Adipose tissue (tissue), 3 donors: ENCODE results near the gene MUC4. TPM values are rescaled to one million over a fixed set of nuclear protein-coding genes. Genes with fewer than 3 reads are reported as not detected.

ENCODE experiments used
- H3K27ac ChIP-seq: one replicate; pipeline ENCODE4 v1.5.1; 2013; ENCODE audit warnings: low read depth, low read length
- WGBS, 3 donors: extraction: QIAGEN DNeasy Blood & Tissue Kit; methylation state at CpG; one replicate each; pipeline ENCODE4 v1.1.7; 2013; 5-methylcytosine and 5-hydroxymethylcytosine counted together
- polyA plus RNA-seq, 3 donors: library from polyadenylated mRNA; stranded (reverse); fragments of 200-250 nt; gene quantifications; one replicate each; pipeline ENCODE4 v1.2.3, GENCODE V29; 2013
- donor health status: healthy with polysubstance abuse.
- donor health status: Bipolar disorder and iron deficiency.
- donor health status: healthy.

Gene MUC4, protein sequence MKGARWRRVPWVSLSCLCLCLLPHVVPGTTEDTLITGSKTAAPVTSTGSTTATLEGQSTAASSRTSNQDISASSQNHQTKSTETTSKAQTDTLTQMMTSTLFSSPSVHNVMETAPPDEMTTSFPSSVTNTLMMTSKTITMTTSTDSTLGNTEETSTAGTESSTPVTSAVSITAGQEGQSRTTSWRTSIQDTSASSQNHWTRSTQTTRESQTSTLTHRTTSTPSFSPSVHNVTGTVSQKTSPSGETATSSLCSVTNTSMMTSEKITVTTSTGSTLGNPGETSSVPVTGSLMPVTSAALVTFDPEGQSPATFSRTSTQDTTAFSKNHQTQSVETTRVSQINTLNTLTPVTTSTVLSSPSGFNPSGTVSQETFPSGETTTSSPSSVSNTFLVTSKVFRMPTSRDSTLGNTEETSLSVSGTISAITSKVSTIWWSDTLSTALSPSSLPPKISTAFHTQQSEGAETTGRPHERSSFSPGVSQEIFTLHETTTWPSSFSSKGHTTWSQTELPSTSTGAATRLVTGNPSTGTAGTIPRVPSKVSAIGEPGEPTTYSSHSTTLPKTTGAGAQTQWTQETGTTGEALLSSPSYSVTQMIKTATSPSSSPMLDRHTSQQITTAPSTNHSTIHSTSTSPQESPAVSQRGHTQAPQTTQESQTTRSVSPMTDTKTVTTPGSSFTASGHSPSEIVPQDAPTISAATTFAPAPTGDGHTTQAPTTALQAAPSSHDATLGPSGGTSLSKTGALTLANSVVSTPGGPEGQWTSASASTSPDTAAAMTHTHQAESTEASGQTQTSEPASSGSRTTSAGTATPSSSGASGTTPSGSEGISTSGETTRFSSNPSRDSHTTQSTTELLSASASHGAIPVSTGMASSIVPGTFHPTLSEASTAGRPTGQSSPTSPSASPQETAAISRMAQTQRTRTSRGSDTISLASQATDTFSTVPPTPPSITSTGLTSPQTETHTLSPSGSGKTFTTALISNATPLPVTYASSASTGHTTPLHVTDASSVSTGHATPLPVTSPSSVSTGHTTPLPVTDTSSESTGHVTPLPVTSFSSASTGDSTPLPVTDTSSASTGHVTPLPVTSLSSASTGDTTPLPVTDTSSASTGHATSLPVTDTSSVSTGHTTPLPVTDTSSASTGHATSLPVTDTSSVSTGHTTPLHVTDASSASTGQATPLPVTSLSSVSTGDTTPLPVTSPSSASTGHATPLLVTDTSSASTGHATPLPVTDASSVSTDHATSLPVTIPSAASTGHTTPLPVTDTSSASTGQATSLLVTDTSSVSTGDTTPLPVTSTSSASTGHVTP (N-terminal part only)
- polyA plus RNA-seq, result under 1 TPM; 0.07 to 0.56 (median 0.13) TPM

DNA sequence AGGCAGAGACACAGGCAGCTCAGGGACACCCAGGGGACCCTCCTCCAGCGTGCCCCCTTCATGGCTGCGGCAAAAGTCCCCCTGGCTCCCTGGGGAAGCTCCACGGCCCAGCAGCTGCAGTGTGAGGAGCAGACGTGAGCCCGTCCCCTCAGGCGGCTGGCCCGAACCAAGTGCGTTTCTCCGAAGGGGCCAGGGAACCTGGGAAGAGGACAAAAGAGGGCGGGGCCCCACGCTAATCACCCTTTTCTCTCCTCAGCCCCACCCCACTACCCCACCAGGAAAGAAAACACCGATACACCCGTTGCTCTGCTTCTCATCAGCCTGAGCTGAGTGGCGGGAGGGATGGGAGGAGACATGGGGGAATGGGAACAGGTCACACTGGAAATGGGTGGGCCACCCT lies at the start of gene MUC4:
TSS of gene MUC4 (minus strand) at position 174 of the 400 bp plus-strand sequence. CDS start at position 62, 112 bp downstream.
- 17 to 43% (median 26%) methylated on average over 12 to 14 of the region's 14 CpGs for WGBS, 3 donors

DNA sequence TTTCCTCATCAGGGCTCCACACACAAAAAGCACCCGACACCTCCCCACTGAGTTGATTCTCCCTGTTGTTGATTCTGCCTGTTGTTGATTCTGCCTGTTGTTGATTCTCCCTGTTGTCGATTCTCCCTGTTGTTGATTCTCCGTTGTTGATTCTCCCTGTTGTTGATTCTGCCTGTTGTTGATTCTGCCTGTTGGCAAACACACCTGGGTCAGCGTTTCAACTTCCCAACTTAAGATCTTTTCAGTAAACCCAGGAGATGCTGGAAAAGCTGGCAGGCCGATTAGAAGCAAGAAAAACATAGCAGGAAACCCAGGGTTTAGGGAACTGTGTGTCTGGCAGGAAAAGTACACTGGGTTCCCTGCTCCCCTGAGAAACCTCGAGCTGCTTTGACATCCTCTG lies 48.7 kb upstream of the MUC4 start:
- WGBS, 3 donors, result 41 to 64% (median 58%) methylated on average over 6 of the region's 6 CpGs
- no peak overlapping the region for H3K27ac ChIP-seq

More for the DNA sequence above, at the start of gene MUC4:
- no peak within 1 kb of the TSS for H3K27ac ChIP-seq

DNA sequence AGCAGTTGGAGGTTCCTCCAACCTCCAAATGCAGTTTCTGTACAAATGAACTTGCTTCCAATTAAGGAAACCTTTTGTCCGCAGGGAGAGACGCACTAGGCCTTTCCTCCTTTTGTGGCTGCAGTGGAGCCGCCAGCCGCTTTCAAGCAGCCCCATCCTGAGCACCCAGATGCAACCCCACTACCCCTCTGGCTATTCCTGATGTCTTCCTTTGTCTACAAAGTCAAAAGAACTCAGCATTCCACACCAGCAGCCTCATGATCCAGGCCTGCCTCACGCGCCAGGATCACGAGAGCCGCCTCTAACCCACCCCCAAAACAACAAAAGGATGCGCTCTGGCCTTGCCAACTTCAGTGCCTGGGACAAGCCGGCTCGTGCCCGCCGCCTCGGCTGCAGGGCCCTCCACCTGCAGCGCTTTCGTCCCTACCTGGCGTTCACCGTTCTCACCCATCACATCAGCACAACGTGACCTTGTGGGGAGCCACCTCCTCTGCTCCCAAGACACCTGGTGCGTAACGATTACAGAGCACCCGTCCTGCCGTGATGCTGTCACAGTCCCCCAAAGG lies 48.2 kb upstream of the MUC4 start:
- 74 to 85% (median 82%) methylated on average over 23 of the region's 23 CpGs for WGBS, 3 donors

DNA sequence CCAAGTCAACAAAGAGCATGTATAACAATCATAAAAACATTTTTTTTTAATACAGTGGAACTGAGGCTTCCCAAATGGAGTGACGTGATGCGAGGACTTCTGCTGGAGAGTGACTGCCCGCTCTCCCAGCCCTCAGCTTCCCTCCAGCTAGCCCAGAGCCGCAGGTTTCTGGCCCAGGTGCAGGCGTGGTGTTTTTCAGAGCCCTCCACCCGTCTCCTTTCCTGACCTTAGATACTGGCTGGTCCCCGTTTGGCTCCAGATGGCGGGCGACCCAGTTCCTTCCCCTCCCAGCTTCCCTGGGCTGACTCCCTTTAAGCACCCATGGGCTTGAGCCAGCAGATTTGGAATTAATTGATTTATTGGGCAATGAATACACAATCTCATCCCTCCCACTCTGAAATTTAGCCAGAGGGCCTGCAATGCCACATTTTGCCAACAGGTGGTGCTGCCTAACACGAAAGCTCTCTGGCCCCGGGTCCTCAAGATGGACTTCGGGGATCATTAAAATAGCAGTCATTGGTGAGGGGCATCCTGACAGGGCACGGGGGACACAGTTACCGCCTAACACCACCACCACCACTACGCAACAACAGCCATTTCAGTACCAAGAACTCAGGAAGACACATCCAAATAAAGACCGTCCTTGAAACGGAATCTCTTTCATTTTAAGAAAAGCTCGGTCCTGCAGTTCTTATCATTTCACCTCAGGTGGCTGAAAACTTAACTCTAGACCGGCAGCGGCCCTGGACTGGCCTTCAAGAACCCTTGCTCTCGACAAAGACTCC lies 47.5 kb upstream of the MUC4 start:
- WGBS, 3 donors, result 8 to 14% (median 10%) methylated on average over 21 of the region's 21 CpGs
- no peak overlapping the region for H3K27ac ChIP-seq

More for the DNA sequence above, 48.2 kb upstream of the MUC4 start:
- no peak overlapping the region for H3K27ac ChIP-seq

DNA sequence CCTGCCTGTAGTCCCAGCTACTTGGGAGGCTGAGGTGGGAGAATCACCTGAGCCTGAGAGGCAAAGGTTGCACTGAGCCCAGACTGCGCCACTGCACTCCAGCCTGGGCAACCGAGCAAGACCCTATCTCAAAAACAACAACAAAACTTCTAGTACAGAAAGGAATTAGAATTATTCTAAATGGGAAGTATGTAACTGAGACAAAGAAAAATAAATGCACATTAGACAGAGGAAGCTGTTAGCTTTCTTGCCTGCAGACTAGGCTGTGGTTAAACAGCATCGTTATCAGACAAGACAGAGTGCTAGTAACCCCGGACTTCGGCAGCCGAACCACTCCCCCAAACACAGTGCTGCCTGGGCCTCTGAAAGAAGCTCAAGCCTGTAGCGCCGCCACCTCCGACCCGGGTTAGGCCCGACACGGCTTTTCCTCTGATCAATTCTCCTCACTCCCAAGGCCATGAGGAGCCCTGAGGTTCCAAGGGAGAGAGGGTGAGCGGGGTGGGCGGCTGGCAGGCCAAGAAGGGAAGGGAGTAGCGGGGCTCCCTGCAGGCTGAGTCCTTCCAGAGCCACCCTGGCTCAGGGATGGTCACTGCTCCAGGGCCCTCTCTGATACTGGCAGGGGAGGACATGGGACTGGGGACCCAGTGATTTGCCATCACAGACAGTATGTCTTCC lies 44.8 kb upstream of the MUC4 start:
- WGBS, 3 donors, result 51 to 78% (median 57%) methylated on average over 14 to 15 of the region's 15 CpGs
- H3K27ac ChIP-seq, result no peak overlapping the region

DNA sequence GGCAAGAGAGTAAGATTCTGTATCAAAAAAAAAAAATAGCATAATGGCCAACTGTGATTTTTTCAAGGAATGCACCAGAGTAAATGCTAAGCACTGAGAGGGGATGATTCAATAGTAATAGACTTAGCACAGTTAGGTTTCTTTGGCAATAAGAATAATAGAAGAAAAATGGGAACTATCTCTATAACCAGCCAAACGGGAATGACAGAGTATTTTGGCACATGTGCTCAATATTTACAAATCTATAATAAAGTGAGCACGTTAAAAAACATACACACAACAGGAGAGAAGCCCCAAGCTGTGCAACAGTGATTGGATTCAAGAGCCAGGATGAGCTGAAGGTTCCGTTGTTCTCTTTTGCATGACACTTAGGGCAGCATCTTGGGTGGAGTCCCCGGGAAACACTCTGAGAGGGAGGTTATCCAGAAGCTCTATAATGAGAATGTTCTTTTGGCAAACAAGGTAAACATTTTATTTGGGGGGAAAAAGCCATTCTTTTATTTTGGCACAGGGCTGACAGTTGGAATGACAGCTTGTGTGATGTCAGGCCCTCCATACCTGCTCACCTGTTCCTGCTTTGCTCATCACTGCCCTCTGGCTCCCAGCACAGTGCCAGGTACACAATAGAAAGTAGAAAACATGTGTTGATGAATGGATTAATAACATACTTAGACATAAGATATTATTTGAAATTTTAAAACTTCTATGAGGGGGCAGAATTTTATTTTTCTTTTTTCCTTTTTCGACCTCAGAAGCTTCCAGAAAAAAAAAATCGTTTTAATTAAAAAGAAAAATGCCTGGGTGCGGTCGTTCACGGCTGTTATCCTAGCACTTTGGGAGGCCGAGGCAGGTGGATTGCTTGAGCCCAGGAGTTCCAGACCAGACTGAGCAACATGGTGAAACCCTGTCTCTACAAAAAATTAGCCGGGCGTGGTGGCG lies 44.0 kb upstream of the MUC4 start:
- 75 to 79% (median 79%) methylated on average over 13 of the region's 13 CpGs for WGBS, 3 donors
- no peak overlapping the region for H3K27ac ChIP-seq

DNA sequence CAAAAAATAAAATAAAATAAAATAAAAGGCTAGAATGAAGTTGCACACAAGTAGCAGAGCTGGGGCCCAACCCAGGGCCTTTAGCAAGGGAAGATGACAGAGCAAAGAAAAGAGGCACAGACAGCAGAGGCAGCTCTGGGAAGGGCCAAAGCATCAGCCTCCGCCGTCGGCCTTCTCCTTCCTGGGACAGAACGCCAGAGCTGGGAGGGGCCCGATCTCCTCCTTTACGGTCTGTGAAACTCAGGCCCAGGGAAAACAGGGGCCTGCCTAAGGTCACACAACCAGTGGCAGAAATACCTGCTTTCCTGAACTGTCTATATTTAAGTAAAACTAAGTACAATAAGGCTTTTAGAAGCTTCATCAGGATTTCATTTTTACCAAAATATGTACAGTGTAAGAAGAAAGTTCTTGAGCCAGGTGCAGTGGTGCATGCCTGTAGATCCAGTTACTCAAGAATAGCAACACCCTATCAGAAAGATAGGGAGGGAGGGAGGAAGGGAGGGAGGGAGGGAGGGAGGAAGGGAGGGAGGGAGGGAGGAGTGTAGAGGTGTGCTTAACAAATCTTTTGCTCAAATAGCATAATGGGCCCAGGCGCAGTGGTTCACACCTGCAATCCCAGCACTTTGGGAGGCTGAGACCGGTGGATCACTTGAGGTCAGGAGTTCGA lies 43.0 kb upstream of the MUC4 start:
- no peak overlapping the region for H3K27ac ChIP-seq
- WGBS, 3 donors, result 54 to 68% (median 68%) methylated on average over 9 of the region's 9 CpGs

DNA sequence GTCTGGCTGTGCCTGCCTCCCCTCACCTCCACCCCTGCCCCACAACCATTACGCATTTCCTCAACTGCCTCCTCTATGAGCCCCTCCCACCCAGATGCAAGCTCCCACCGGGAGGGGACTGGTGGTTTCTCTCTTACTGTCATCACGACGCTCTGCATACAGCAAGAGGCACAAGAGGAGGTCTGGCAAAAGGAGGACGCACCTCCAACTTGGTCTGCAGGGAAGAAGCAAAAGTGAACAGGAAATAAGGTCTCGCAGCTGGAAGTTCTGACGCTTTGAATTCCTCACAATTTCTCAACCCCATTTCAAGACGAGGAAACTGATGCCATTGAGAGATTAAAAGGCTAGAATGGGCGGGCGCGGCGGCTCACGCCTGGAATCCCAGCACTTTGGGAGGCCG lies 42.3 kb upstream of the MUC4 start:
- no peak overlapping the region for H3K27ac ChIP-seq
- 64 to 89% (median 70%) methylated on average over 14 of the region's 14 CpGs for WGBS, 3 donors

DNA sequence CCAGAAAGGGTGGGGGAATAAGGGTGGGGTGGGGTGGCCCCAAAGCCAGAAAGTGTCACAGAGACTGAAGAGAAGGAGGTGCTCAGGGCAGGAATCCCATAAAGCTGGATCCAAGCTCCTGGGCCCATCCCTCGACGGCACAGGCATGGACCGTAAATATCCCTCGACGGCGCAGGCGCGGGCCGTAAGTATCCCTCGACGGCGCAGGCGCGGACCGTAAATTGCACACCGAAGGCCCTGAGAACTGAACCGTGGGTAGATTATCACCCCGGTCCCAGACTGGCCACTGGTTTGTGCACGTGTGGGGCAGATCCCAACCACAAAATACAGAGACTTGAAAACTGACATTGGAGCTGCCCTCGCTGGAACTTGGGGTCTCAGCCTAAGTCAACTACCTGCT lies 41.3 kb upstream of the MUC4 start:
- no peak overlapping the region for H3K27ac ChIP-seq
- WGBS, 3 donors, result 90 to 95% (median 93%) methylated on average over 20 of the region's 20 CpGs

DNA sequence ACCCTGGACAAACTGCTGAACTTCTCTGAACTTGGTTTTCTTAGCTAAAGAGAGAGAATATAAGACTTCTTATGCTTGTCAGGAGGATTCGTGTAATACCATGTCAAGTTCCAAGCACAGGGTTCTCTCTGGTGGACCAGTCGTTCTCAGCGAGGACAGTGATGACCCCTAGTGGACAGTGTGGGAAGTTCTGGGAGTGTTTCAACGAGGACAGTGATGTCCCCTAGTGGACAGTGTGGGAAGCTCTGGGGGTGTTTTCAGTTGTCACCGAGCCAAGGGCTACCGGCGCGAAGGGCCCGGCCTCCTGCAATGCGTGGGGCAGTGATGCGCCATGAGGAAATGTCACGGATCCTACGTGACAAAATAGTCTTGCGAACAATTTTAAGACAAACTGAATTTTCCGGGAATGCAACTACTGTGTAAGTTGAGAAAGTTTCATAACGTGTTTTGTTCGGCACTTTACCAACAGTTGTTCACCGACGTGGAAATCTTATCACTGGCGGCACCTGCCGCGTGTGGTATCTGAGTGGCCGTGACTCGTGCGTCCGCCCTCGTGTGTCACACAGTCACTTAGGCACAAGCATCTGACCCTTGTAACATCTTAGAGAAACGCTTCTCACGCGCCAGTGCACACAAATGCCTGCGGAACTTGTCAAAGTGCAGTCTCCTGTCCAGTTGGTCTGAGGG lies 39.3 kb upstream of the MUC4 start:
- 17 to 19% (median 17%) methylated on average over 31 of the region's 31 CpGs for WGBS, 3 donors
- no peak overlapping the region for H3K27ac ChIP-seq

DNA sequence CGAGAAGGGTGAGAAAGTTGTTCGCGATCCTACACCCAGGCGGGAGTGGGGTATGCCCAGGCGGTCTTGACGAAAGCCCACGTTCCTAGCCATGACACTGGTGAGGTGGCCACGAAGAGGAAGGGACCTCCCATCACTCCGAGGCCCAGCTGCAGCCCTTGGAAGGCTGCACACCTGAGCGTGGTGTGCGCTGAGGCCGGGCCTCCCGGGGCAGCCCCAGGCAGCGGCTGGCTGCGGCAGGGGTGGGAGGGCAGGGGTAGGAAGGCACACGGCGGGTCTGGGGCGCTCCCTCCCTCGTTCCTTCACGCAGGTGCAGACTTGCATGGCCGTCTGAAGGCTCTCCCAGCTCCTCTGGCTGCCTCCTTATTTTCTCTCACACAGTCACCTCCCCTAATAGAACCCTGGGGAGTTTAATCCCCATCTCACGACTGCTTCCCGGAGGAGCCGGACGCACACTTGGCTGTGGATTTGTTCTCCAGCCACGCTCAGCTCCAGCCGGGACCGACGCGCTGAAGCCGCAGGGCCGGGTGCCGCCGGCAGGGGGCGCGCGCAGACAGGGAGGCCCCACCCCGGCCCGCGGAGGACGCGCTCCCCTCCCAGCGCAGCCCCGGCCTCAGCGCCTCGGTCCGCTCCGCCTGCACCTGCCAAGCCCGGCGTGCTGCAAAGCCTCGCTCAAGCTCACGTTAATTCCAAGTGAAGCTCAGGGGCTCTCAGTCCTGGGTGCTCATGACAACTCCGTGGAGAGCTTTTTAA lies 37.8 kb upstream of the MUC4 start:
- WGBS, 3 donors, result 80 to 88% (median 88%) methylated on average over 50 to 53 of the region's 53 CpGs
- H3K27ac ChIP-seq, result no peak overlapping the region

DNA sequence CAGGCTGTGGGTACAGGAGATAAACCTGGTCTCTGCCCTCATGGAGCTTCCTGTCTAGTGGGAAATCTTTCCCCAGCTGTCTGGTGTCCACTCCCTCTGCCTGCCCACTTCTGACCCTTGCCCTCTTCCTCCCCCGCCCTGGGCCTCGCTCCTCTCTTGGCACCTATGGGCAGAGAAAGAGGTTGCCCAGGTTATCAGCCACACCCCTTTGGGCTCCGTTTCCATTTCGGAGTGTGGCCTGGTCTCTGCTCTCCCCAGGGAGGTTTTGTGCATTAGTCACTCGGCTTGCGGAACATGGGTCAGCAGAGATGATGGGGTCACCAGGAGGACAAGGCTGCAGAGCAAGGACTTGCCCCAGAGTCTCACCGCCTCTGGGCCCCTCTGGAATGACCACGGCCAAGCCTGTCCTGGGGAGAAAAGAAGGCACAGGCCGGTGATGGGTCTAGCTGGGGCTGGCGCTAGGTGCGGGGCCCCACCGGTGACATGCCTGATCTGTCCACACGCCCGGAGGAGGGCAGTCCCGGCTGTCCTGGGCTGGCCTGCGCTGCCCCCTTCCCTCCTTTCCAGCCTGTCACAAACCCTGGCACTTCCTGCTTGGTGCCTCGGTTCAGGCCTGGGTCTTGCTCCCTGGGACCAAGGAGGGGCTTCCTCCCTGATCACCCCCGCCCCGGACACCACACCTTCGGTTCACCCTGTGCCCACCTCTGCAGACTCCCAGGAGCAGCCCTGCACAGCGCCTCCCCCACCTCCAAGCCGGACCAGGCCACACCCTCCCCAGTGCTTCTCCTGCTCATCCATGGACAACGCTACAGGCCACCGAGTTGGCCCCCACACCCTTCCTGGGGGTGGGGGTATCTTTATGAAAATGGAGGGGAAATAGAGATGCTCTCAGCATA lies 35.6 kb upstream of the MUC4 start:
- whole genome bisulfite sequencing, 3 donors, result 69 to 89% (median 76%) methylated on average over 22 to 24 of the region's 24 CpGs
- H3K27ac ChIP-seq, result no peak overlapping the region

DNA sequence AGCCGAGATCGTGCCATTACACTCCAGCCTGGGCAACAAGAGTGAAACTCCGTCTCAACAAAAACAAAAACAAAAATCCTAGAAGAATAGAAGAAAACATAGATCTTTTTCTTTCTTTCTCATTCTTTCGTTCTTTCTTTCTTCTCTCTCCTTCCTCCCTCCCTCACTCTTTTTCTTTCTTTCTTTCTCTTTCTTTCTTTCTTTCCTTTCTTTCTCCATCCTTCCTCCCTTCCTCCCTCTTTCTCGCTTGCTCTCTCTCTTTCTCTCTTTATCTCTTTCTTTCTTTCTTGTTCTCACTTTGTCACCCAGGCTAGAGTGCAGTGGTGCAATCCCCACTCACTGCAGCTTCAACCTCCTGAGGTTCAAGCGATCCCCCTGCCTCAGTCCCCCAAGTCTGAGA lies 33.8 kb upstream of the MUC4 start:
- 91 to 95% (median 92%) methylated on average over 6 of the region's 6 CpGs for WGBS, 3 donors
- no peak overlapping the region for H3K27ac ChIP-seq
